ENCODE data around the gene NEURL1B. TPM values are rescaled to one million over a fixed set of nuclear protein-coding genes. Genes with fewer than 3 reads are reported as not detected.
A peak's percentile ranks its signal among the peaks of the same experiment; 100 is the strongest.
"Not testable (repeated sequence)": the region's sequence is repeated elsewhere in the genome, so short reads cannot be mapped to it uniquely, and the experiment has no call there.

NEURL1B gene
- total RNA-seq, 1 experiment from 2014 or later, result 2.8 TPM

DNA sequence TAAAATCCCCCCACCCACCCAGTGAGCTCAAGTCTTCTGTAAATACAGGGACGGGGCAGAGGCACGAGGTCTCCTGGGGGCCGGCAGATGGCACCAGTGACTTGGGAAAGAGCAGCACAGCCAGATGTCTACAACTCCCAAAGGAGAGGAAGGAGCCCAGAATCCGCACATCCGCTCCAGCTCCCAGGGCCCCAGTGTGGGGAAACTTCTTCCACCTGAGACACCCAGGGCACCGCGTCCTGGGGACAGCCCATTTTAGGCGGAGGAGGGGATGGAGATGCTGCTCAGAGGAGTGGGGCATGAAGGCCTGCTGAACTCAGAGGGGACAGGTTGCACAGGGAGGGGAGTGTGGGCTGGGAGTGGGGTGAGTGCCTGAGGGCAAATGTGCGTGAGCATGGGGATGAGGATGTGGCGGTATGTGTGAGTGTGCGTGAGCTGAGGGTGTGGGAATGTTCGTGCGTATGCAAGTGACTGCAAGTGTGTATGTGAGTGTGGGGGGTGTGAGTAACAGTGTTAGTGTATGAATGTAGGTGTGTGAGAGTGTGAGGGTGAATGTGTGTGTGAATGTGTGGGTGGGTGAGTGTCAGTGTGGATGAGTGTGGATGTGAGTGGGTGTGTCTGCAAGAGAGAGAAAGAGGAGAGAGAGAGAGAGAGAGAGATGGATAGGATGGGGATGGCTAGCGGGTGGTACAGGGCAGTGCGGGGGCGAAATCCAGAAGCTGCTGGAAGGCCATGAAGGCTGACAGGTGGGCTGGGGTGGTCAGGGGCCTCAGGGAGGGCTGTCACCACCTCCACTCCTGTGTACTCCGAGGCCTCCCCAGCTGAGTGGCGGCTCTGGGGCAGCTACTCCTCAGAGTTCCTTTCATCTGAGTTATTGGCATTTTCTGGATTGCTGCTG is 66.5 kb downstream of the NEURL1B start:
- DNase-seq, result peak; percentile 77
- intact Hi-C loops (cut with micrococcal nuclease; ENCODE audit: unreplicated experiment), result loop anchor here (2.0 to 5.0 kb wide), 2 partner anchors 435 to 575 kb away; partner anchors contain the start of gene BNIP1
- CTCF ChIA-PET, result interaction anchor here (0.5 to 2.0 kb wide), 22 partner anchors 9 to 1610 kb away, joined by 3 to 21 read pairs (median 4); partner anchors contain the start of gene ATP6V0E1
- H3K4me3 Mint-ChIP-seq (ENCODE audit: low read depth, unreplicated experiment), result no peak overlapping the region
- BruUV-seq (replicated peaks), result no TSS peak
- no peak overlapping the region for H3K27ac Mint-ChIP-seq (ENCODE audit: unreplicated experiment)
- H3K27me3 Mint-ChIP-seq (ENCODE audit: unreplicated experiment), result peaks cover 89% of the 10 kb centered on the region
- peaks cover 5% of the 10 kb centered on the region for H3K36me3 Mint-ChIP-seq (ENCODE audit: insufficient read depth, unreplicated experiment)
- no peaks in the 10 kb centered on the region for H3K9me3 Mint-ChIP-seq (ENCODE audit: low read depth, unreplicated experiment)
- TF ChIP-seq, protein P1, sequence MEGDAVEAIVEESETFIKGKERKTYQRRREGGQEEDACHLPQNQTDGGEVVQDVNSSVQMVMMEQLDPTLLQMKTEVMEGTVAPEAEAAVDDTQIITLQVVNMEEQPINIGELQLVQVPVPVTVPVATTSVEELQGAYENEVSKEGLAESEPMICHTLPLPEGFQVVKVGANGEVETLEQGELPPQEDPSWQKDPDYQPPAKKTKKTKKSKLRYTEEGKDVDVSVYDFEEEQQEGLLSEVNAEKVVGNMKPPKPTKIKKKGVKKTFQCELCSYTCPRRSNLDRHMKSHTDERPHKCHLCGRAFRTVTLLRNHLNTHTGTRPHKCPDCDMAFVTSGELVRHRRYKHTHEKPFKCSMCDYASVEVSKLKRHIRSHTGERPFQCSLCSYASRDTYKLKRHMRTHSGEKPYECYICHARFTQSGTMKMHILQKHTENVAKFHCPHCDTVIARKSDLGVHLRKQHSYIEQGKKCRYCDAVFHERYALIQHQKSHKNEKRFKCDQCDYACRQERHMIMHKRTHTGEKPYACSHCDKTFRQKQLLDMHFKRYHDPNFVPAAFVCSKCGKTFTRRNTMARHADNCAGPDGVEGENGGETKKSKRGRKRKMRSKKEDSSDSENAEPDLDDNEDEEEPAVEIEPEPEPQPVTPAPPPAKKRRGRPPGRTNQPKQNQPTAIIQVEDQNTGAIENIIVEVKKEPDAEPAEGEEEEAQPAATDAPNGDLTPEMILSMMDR (IDR thresholded peaks at IDR 0.05; ENCODE audit: unreplicated experiment), result peak; percentile 75
- H3K4me1 Mint-ChIP-seq (ENCODE audit: low read depth, unreplicated experiment), result no peaks in the 10 kb centered on the region

DNA sequence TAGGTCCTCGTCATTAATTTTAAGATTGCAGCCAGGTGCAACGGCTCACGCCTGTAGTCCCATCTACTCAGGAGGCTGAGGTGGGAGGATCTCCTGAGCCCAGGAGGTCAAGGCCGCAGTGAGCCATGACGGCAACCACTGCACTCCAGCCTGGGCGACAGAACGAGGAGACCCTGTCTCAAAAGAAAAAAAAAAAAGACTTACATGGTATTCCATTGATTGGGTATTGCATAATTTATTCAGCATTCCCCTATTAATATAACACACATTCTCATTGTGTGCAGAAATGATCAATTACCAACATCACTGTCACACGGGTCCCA is 67.1 kb downstream of the NEURL1B start:
- intact Hi-C loops (cut with micrococcal nuclease; ENCODE audit: unreplicated experiment), result loop anchor here (5.0 kb wide), 1 partner anchor 434 kb away; the partner anchor contains the start of gene BNIP1
- H3K27me3 Mint-ChIP-seq (ENCODE audit: unreplicated experiment), result peaks cover 89% of the 10 kb centered on the region

DNA sequence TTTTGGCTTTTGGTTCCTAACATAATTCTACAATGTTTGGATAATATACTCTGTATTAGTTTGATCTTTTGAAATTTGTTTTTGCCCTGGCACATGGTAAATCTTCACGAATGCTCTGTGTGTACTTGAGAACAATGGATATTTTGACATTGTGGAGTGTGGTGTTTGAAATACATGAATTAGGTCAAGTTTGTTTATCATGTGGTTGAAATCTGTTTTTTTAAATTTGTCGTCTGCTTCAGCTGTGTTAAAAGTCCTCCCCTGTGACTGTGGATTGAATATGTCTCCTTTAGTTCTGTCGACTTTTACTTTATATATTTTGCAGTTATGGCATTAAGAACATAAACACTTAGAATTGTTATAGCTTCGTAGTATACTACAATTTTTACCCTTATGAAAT is 69.6 kb downstream of the NEURL1B start:
- no peak overlapping the region for H3K27ac Mint-ChIP-seq (ENCODE audit: unreplicated experiment)
- intact Hi-C loops (cut with micrococcal nuclease; ENCODE audit: unreplicated experiment), result no loop called here
- CTCF ChIA-PET, result no interaction called here
- peaks cover 10% of the 10 kb centered on the region for H3K36me3 Mint-ChIP-seq (ENCODE audit: insufficient read depth, unreplicated experiment)
- peaks cover 8% of the 10 kb centered on the region for H3K4me1 Mint-ChIP-seq (ENCODE audit: low read depth, unreplicated experiment)
- TF ChIP-seq, protein P1 (IDR thresholded peaks at IDR 0.05; ENCODE audit: unreplicated experiment), result no peak
- H3K4me3 Mint-ChIP-seq (ENCODE audit: low read depth, unreplicated experiment), result no peak overlapping the region
- no TSS peak for BruUV-seq (replicated peaks)
- DNase-seq, result no peak
- H3K27me3 Mint-ChIP-seq (ENCODE audit: unreplicated experiment), result peaks cover 65% of the 10 kb centered on the region
- no peaks in the 10 kb centered on the region for H3K9me3 Mint-ChIP-seq (ENCODE audit: low read depth, unreplicated experiment)

More for the DNA sequence above, 67.1 kb downstream of the NEURL1B start:
- TF ChIP-seq, protein P1 (IDR thresholded peaks at IDR 0.05; ENCODE audit: unreplicated experiment), result no peak
- BruUV-seq (replicated peaks), result no TSS peak
- Mint-ChIP-seq H3K4me3 (ENCODE audit: low read depth, unreplicated experiment) (no peak overlapping the region), H3K9me3 (ENCODE audit: low read depth, unreplicated experiment) (no peaks in the 10 kb centered on the region), H3K4me1 (ENCODE audit: low read depth, unreplicated experiment) (peaks cover 5% of the 10 kb centered on the region), H3K27ac (ENCODE audit: unreplicated experiment) (no peak overlapping the region), H3K36me3 (ENCODE audit: insufficient read depth, unreplicated experiment) (peaks cover 9% of the 10 kb centered on the region)
- CTCF ChIA-PET, result interaction anchor here (1.1 to 2.0 kb wide), 3 partner anchors 42 to 225 kb away, joined by 4 to 21 read pairs (median 5); no protein-coding TSS in a partner anchor
- no peak for DNase-seq

DNA sequence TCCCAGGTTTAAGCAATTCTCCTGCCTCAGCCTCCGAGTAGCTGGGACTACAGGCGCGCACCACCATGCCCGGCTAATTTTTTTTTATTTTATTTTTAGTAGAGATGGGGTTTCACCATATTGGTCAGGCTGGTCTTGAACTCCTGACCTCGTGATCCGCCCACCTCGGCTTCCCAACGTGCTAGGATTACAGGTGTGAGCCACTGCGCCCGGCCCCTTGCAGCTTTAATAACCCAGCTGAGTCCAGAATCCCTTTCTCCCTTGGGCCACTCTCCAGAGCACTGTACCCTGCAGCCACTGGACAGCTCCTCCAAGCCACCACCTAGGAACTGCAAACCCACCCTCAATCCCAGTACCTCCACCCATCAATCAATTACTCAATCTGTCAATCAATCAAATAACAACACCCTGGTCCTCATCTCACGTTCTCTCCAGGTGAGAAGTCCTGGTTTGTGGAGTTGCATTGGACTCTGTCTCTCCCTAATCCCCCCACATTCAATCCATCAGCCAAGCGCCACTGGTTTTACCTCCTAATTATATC is 70.3 kb downstream of the NEURL1B start:
- H3K4me3 Mint-ChIP-seq (ENCODE audit: low read depth, unreplicated experiment); H3K27ac Mint-ChIP-seq (ENCODE audit: unreplicated experiment); intact Hi-C loops (cut with micrococcal nuclease; ENCODE audit: unreplicated experiment); CTCF ChIA-PET; DNase-seq; BruUV-seq (replicated peaks); H3K36me3 Mint-ChIP-seq (ENCODE audit: insufficient read depth, unreplicated experiment); H3K4me1 Mint-ChIP-seq (ENCODE audit: low read depth, unreplicated experiment); H3K9me3 Mint-ChIP-seq (ENCODE audit: low read depth, unreplicated experiment): not testable (repeated sequence)
- H3K27me3 Mint-ChIP-seq (ENCODE audit: unreplicated experiment), result peaks cover 57% of the 10 kb centered on the region

All from Calu3 (cell line).